Sigmoid colon (tissue), 4 donors: Measurements from ENCODE around the gene LRIT3.

ENCODE experiments used
- EP300 ChIP-seq, 4 donors: sonication (generic); formaldehyde crosslinking; IDR thresholded peaks; one replicate each; pipeline ENCODE4 v1.6.1; 2017; ENCODE audit warnings: antibody characterized with exemption in 4 of 4
- POLR2AphosphoS5 ChIP-seq, 4 donors: sonication (generic); formaldehyde crosslinking; IDR thresholded peaks; one replicate each; pipeline ENCODE4 v1.6.1; 2017; ENCODE audit warnings: antibody characterized with exemption in 4 of 4
- TF ChIP-seq, protein P1 (sequence below), 4 experiments: fragments of 450-650 bp in 3 of 4; fragments of 200-600 bp in 1 of 4; IDR thresholded peaks; one replicate each; pipeline ENCODE4 v1.5.1; 2016 to 2019; ENCODE audit warnings: antibody characterized with exemption in 4 of 4, mild to moderate bottlenecking in 3 of 4, moderate library complexity in 2 of 4

DNA sequence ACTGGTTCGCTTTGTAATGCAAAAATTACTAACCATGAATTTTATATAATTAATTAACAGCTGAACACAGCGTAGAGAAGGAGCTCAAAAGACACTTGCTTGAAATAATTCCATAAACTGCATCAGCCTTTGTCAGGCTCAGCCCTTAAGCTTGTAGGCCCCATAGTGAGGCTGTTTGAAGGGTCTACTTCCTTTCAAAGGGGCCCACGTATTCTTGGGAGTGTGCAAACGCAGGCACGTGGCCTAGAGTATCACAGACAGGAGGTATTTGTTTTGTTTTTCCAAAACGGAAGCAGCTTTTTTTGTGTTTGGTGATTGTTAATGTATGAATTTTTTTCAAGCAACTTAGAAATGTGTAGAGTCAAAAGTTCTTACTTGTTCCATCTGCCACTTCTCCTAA is 39.2 kb downstream of the LRIT3 start:
- TF ChIP-seq, protein P1, sequence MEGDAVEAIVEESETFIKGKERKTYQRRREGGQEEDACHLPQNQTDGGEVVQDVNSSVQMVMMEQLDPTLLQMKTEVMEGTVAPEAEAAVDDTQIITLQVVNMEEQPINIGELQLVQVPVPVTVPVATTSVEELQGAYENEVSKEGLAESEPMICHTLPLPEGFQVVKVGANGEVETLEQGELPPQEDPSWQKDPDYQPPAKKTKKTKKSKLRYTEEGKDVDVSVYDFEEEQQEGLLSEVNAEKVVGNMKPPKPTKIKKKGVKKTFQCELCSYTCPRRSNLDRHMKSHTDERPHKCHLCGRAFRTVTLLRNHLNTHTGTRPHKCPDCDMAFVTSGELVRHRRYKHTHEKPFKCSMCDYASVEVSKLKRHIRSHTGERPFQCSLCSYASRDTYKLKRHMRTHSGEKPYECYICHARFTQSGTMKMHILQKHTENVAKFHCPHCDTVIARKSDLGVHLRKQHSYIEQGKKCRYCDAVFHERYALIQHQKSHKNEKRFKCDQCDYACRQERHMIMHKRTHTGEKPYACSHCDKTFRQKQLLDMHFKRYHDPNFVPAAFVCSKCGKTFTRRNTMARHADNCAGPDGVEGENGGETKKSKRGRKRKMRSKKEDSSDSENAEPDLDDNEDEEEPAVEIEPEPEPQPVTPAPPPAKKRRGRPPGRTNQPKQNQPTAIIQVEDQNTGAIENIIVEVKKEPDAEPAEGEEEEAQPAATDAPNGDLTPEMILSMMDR (IDR thresholded peaks at IDR 0.05) = no peak
- TF ChIP-seq POLR2AphosphoS5 (IDR thresholded peaks at IDR 0.05) (no peak), EP300 (IDR thresholded peaks at IDR 0.05) (no peak)
